GM20000 (cell line): ENCODE results near the gene OVCA2.

Experiments
- DNase-seq: peaks from one replicate; pipeline ENCODE4 v3.0.0; 2012; ENCODE audit warnings: low spot score
- CTCF ChIP-seq: IDR thresholded peaks from 2 replicates; pipeline ENCODE4 v1.5.1; 2012; ENCODE audit warnings: mild to moderate bottlenecking, control low read depth; ENCODE audit errors: extremely low read depth, missing control alignments

Gene OVCA2

GRCh38 chr17:2041561-2042389 is at the start of gene OVCA2:
TSS of gene OVCA2 (plus strand) at chr17:2042022. CDS start at chr17:2042048, 26 bp downstream.
- peak; percentile 99 for DNase-seq
- TF ChIP-seq CTCF: peak; percentile 60

DNA sequence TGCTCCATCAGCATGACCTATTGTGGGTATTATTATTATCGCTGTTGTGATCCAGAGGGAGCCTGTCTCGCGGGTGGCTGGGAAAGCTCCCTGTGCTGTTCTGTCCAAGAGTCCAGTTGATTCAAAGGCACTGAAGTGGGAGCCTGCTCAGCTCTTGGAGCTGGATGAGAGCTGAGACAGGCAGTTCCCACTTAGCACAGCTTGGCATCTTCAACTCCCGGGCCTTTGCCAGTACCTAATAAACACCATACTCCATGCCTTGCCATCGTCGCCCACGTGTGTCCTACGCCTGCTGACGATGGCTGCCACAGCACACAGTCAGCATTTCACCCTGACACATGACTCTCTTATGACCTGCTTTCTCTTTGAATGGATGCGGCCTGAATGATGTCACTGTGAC is 49.3 kb upstream of the OVCA2 start:
- DNase-seq: no peak
- no peak for TF ChIP-seq CTCF

GRCh38 chr17:1994707-1995106 is 47.1 kb upstream of the OVCA2 start:
- DNase-seq: no peak
- no peak for TF ChIP-seq CTCF

DNA sequence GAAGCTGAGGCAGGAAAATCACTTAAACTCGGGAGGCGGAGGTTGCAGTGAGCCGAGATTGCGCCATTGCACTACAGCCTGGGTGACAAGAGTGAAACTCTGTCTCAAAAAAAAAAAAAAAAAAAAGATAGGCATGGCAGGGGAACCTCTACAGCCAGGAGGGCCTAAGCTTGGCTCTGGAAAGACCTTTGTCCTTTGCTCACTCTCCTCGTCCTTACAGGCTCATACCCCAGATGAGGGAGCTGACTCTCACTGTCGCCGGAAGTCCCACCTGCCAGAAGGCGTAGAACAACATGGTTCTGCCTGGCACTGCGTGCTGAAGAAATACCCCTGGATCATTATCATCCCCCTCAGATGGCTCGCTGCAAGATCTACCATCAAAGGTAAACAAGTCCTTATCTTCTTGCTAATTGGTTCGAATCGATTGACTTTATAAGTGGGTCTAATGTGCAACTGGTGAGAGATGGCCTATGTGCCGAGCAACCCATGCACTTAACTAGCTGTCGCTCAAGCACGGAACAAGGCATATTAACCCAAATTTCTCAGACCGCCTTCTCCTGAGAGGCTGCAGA is 46.4 kb upstream of the OVCA2 start:
- TF ChIP-seq CTCF: no peak
- DNase-seq: no peak

- TF ChIP-seq CTCF: no peak
- DNase-seq: no peak
These were observed 45.7 kb upstream of the OVCA2 start for GRCh38 chr17:1995907-1996799.

DNA sequence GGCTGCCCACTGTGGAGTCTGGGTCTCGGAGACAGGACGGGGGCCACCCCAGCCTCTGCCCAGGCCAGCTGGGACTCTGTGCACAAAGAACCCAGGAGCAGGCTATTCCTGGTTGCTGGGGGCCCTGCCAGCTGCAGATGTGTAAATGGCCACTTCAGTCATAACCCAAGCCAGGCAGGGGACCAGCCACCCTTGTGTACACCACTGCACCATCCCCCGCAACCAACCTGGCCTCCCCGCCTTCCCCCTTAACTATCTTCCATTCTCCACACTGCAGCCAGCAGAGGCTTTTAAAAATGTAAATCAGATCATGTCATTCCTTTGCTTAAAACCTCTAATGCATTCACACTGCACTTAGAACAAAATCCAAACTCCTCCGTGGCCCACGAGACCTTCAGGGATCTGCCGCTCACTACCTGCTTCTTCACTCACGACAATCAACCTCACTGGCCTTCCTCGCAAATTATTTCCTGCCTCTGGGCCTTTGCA is 45.0 kb upstream of the OVCA2 start:
- no peak for DNase-seq
- TF ChIP-seq CTCF: no peak
